ENCODE results near the gene BACH2.

DNA sequence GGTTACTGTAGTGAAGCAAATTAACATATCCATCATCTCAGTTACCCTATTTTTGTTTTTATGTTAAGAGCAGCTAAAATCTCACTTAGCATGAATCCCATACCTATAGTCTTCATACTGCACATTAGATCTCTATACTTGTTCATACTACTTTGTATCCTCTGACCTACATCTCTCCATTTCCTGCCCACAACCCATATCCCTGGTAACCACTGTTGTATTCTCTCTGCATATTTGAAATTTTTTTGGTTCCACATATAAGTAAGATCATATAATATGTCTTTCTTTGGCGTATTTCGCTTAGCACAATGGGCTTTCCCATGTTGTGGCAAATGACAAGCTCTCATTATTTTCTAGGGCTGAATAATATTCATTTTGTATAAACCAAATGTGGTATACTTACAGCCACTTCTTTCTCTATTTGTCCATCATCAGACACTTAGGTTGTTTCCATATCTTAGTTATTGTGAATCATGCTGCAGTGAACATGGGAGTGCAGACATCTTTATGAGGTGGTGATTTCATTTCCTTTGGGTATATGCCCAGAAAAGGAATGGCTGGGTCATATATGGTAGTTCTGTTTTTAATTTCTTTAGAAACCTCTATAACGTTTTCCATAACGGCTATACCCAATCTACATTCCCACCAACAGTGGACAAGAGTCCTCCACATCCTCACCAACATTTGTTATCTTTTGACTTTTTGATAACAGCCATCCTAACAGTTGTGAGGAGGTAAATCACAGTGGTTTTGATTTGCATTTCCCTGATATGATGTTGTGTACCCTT, 39.8 kb downstream of the BACH2 start:
- TF ChIP-seq, protein P1, sequence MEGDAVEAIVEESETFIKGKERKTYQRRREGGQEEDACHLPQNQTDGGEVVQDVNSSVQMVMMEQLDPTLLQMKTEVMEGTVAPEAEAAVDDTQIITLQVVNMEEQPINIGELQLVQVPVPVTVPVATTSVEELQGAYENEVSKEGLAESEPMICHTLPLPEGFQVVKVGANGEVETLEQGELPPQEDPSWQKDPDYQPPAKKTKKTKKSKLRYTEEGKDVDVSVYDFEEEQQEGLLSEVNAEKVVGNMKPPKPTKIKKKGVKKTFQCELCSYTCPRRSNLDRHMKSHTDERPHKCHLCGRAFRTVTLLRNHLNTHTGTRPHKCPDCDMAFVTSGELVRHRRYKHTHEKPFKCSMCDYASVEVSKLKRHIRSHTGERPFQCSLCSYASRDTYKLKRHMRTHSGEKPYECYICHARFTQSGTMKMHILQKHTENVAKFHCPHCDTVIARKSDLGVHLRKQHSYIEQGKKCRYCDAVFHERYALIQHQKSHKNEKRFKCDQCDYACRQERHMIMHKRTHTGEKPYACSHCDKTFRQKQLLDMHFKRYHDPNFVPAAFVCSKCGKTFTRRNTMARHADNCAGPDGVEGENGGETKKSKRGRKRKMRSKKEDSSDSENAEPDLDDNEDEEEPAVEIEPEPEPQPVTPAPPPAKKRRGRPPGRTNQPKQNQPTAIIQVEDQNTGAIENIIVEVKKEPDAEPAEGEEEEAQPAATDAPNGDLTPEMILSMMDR (optimal IDR thresholded peaks at IDR 0.05 in 1 of 3, IDR thresholded peaks at IDR 0.05 in 1 of 3, conservative IDR thresholded peaks at IDR 0.05 in 1 of 3; ENCODE audit: extremely low read depth in 1 of 3, insufficient read depth in 2 of 3, low read length in 3 of 3): no peak
- no peak for TF ChIP-seq EZH2 (IDR thresholded peaks at IDR 0.05; ENCODE audit: low read length)

Data from keratinocyte (primary cell).